NCI-H510A (cell line): ENCODE results near the gene FBXW8.

Experiments
- DNase-seq: peaks from one replicate; lab custom pipeline; 2025; lab: John Stamatoyannopoulos, UW

FBXW8 gene

GRCh38 chr12:116996093-116996492, 85.3 kb downstream of the FBXW8 start:
- DNase-seq = no peak

GRCh38 chr12:116996621-116997020, 85.9 kb downstream of the FBXW8 start:
- no peak for DNase-seq

GRCh38 chr12:116999066-116999465, 88.3 kb downstream of the FBXW8 start:
- no peak for DNase-seq

- DNase-seq = no peak
Measured at GRCh38 chr12:117000316-117000715, 89.6 kb downstream of the FBXW8 start.

- no peak for DNase-seq
Measured at GRCh38 chr12:117002051-117002817, 91.5 kb downstream of the FBXW8 start.

- DNase-seq = no peak
Measured at GRCh38 chr12:117003883-117004404, 93.2 kb downstream of the FBXW8 start.

GRCh38 chr12:117005417-117006046, 94.8 kb downstream of the FBXW8 start:
- DNase-seq = no peak

- DNase-seq = no peak
Measured at GRCh38 chr12:117006333-117006732, 95.6 kb downstream of the FBXW8 start.

- DNase-seq = no peak
Measured at GRCh38 chr12:117007577-117007976, 96.8 kb downstream of the FBXW8 start.

GRCh38 chr12:117009759-117010158, 99.0 kb downstream of the FBXW8 start:
- DNase-seq = no peak

- no peak for DNase-seq
Measured at GRCh38 chr12:117010693-117011451, 100.1 kb downstream of the FBXW8 start.

GRCh38 chr12:117011988-117012805, 101.4 kb downstream of the FBXW8 start:
- no peak for DNase-seq

GRCh38 chr12:117013726-117014125, 103.0 kb downstream of the FBXW8 start:
- DNase-seq = no peak

- DNase-seq = no peak
Measured at GRCh38 chr12:117014342-117014887, 103.7 kb downstream of the FBXW8 start.

GRCh38 chr12:117015811-117016210, 105.1 kb downstream of the FBXW8 start:
- no peak for DNase-seq

GRCh38 chr12:117017807-117018206, 107.1 kb downstream of the FBXW8 start:
- DNase-seq = no peak

GRCh38 chr12:117018276-117018675, 107.5 kb downstream of the FBXW8 start:
- DNase-seq = no peak

GRCh38 chr12:117018685-117019084, 107.9 kb downstream of the FBXW8 start:
- DNase-seq = no peak

- no peak for DNase-seq
Measured at GRCh38 chr12:117019866-117020265, 109.1 kb downstream of the FBXW8 start.

- DNase-seq = no peak
Measured at GRCh38 chr12:117020536-117021220, 109.9 kb downstream of the FBXW8 start.

GRCh38 chr12:117022465-117022864, 111.7 kb downstream of the FBXW8 start:
- DNase-seq = no peak
